Non-pigmented ciliary epithelial cell (primary cell): ENCODE measurements around the gene ACAT2.
A peak's percentile ranks its signal among the peaks of the same experiment; 100 is the strongest.
"Not testable (repeated sequence)": the region's sequence is repeated elsewhere in the genome, so short reads cannot be mapped to it uniquely, and the experiment has no call there.

Experiments
- DNase-seq: peaks from one replicate; pipeline ENCODE4 v3.0.0-alpha.2; 2010; ENCODE audit warnings: low read depth

The ACAT2 gene

DNA sequence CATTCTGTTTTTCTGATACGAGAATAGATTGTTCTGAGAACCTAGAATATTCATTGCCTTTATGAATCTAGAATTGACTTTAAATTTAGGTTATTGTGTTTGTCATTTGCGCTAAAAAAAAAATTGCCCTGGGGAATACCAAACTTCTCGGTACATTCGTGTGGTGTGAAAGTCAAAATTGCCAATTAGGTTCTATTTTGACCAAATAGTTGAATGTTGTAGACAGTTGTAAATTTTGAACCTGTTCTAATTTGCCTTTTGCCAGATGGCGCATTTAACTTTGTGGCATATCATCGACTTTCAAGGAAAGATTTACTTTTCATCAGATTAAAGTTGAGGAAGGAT, 31.5 kb upstream of the ACAT2 start:
- no peak for DNase-seq

DNA sequence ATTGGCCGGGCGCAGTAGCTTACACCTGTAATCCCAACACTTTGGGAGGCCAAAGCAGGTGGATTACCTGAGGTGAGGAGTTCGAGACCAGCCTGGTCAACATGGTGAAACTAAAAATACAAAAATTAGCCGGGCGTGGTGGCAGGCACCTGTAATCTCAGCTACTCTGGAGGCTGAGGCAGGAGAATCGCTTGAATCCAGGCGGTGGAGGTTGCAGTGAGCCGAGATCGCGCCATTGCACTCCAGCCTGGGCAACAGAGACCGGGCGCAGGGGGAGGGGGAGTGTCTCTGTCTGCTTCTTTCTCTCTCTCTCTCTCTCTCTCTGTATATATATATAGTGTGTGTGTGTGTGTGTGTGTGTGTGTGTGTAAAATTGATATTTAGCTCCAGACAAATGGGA, 29.3 kb upstream of the ACAT2 start:
- DNase-seq: not testable (repeated sequence)

DNA sequence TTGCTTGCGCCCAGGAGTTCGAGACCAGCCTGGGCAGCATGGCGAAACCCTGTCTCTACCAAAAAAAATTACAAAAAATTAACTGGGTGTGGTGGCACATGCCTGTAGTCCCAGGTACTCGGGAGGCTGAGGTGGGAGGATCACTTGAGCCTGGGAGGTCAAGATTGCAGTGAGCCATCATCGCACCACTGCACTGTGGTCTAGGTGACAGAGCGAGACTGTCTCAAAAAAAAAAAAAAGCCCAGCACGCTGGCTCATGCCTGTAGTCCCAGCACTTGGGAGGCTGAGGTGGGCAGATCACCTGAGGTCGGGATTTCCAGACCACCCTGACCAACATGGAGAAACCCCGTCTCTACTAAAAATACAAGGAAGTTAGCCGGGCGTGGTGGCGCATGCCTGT, 28.4 kb upstream of the ACAT2 start:
- not testable (repeated sequence) for DNase-seq

- DNase-seq: no peak
Observed at GRCh38 chr6:159736908-159737307, 24.9 kb upstream of the ACAT2 start.

DNA sequence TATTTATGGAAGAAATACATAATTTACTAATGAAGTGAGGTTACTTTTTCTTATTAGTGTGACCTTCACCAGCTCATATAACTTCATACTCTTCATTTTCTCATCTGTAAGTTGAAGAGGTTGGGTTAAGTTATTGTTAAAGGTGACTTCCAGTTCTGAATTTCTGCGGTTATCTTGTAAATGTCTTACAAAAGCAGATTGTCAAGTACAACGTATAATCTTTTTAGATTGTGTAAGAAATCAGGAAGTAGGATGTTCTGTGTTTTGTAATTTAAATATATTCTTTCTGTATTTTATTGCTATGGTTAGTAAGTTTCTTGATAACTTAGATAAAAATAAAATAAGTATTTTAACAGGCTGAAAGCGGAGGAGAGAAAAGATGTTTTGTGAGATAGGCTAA, 22.5 kb upstream of the ACAT2 start:
- DNase-seq: no peak

- no peak for DNase-seq
Observed at GRCh38 chr6:159742165-159742564, 19.7 kb upstream of the ACAT2 start.

- no peak for DNase-seq
Observed at GRCh38 chr6:159745081-159745480, 16.8 kb upstream of the ACAT2 start.

DNA sequence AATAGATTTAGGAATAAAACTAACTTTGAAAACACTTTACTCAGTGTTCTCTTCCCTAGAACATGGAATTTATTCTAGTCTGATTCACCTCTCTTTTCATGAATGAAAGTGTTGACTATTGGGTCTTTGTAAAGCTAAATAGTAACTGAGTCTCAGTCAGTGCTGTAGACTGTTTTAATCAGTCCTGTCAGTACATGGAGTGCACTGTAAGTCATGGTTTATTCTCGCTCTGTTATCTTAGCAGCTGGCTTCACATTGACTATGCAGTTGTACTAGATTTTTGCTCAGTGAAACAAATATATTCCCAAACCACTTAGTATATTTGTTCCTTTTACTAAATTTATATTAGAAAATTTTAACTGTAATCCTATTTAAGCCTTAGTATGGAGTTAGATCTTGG, 15.1 kb upstream of the ACAT2 start:
- DNase-seq: no peak

GRCh38 chr6:159748127-159748526, 13.7 kb upstream of the ACAT2 start:
- DNase-seq: not testable (repeated sequence)

DNA sequence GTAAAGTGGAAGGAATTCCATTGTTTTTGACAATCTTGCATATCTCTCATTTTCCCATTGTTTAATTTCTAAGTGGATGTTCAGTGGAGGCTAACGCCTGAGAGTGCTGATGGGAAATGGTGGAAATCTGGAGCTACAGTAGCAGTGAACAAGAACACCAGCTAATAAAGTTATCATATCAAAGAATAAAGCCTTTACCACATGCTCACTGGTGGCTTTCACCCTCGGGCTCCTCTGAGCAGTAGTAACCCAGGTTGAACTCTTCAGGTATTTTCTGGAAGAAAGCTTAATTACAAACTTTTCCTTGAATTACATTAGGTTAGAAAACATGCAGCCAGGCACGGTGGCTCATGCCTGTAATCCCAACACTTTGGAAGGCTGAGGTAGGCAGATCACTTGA, 10.4 kb upstream of the ACAT2 start:
- DNase-seq: no peak

GRCh38 chr6:159753081-159753872, 8.6 kb upstream of the ACAT2 start:
- DNase-seq: no peak

DNA sequence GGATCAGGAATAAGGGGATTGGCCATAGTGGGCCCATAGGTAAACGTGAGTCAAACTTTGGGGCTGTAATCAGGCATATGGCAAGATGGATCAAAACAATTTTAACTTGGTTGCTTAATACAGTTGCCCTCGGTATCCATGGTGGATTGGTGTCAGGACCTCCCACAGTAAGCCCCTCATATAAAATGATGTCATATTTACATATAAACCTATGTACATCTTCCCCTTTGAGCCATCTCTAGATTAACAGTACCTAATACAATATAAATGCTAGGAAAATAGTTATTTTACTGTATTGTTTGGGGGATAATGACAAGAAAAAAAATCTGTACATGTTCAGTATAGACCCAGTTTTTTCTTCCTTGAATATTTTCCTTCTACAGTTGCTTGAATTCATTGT, 7.4 kb upstream of the ACAT2 start:
- no peak for DNase-seq

DNA sequence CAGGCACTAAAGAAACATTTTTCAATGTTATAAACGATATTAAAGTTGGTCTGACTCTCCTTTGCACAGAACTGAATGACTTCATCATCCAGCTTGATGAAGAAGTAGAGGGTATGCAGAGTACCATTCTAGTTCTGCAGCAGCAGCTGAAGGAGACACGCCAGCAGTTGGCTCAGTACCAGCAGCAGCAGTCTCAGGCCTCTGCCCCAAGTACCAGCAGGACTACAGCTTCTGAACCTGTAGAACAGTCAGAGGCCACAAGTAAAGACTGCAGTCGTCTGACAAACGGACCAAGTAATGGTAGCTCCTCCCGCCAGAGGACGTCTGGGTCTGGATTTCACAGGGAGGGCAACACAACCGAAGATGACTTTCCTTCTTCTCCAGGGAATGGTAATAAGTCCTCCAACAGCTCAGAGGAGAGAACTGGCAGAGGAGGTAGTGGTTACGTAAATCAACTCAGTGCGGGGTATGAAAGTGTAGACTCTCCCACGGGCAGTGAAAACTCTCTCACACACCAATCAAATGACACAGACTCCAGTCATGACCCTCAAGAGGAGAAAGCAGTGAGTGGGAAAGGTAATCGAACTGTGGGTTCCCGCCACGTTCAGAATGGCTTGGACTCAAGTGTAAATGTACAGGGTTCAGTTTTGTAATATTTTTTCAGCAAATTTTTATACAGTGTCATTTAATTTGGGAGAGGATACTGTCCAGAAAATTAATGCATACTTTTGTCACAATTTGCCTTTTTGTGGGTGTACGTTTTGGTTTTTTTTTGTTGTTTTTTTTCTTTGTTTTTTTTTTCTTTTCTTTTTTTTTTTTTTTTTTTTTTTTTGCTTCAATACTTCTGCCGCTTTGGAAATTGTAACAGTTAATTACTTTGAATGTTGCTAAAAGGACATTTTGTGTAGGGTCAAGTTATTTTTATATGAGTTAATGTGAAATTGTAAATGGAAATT, 6.6 kb upstream of the ACAT2 start:
- DNase-seq: no peak

- DNase-seq: no peak
Observed at GRCh38 chr6:159756508-159756907, 5.3 kb upstream of the ACAT2 start.

DNA sequence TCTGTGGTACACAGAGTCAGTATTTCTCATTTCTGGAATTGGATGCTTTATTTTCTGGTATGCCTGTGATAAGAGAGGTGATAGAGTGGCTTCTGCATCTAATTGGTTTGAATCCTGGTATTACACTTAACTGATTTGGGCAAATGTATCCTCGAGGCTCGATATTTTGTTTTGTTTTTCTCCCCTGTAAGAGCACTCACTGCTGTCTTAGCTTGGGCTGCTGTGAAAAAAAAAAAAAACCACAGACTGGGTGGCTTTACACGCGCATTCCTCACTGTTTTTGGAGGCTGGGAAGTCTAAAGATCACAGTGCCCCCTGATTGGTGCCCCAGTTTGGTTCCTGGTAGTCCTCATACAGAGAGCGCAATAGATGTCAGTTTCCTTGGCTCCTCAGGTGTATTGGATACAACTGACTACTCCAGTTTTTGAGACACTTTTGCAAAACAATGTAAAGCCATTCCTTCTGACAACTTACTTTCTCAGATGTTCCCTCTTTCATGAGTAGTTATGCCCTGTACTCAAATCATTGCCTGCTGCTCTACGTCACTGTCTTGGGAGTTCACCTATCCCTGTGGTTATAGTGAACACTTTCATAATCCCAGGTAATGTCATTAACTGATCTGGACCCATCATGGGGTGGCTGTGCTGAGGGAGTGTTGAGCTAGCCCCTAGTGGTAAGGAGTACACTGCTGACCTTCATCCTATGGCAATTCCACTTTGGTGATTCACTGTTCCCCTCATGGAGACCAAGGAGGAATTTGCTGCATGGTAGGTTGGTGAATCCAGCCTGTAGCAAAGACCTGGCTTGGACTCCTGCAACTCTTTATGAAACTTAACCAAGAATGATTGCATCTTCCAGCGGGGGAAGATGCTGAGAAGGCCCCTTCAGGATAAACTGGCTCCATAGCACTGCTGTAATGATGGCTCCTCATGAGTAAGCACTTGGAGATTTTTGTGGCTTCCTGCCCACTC, 3.5 kb upstream of the ACAT2 start:
- peak; percentile 56 for DNase-seq

- no peak for DNase-seq
Observed at GRCh38 chr6:159759645-159760044, 2.2 kb upstream of the ACAT2 start.

DNA sequence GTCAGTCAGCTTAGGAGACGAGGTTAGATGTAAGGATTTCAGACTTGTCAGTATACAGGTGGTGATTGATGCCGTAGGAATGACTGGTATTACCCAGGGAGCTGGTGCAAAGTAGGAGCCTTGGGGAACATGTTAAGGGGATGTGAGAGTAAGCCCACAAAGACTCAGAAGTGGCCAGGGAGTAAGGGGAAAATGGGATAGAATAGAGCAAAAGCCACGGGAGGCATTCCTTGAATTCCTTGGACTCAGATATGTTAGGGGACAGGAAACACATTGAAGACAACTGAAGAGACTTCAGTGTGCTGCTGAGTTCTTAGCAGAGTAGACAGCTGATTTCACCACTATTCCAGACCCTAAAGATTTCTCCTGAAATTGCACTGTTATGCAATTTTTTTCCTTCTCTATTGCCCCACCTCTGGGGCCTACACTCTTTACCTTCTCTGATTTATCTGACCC, 1.2 kb upstream of the ACAT2 start:
- DNase-seq: peak; percentile 46

- no peak for DNase-seq
Observed at GRCh38 chr6:159761129-159761872, 544 bp upstream of the ACAT2 start.

GRCh38 chr6:159762681-159763293, 942 bp downstream of the ACAT2 start:
- no peak for DNase-seq

GRCh38 chr6:159766906-159767305, 5.1 kb downstream of the ACAT2 start:
- no peak for DNase-seq

DNA sequence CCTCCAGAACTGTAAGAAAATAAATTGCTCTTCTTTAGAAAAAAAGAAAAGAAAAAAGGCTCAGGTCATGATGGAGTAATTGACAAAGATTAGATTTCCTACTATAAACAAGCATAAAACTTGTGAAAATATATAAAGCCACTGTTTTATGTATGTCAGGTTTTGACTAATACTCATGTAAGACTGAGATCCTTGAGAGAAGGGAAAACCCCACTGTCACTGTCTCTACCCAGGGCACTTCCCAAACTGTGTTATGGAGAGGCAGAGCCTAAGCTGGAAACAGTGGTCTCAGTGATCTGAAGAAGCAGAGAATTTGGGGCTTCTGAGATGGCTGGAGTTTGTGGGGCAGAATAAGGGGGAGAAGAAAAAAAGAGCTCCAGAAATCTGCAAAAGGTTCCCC, 7.6 kb downstream of the ACAT2 start:
- DNase-seq: no peak
